8988T (cell line): Measurements from ENCODE around the gene HOXD8.

Source experiments
- DNase-seq: peaks from one replicate; pipeline ENCODE4 v3.0.0; 2011

HOXD8 gene

DNA sequence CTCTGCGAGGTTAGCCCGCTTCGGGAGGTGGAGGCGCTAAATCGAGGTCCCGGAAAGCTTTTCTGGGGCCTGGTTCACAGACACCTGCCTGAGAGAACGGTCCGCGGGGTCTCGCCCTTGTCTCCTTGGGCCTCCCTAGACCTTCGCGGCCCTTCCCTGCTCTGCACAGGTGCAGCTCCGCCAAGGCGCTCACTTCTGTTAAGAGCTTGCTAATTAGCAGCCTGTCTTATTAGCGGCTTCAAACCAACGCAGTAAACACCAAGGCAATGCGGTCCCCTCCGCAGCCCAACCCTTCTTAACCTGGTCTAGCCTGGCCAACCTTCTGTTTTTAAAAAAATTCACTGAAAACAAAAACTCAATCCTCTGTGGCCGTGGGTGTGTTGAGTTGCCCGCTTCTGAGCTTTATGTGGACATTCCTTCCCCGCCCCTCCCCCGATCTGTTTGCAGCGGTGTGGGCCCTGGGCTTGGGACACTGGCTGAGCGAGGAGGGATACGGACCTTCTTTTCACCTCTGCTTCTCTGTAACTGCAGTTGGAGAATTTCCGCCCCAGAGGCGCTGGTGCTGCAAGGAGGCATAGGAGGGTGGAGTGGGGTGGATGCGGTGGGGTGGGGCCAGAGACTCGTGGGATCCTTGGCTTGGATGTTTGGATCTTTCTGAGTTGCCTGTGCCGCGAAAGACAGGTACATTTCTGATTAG is 18.4 kb downstream of the HOXD8 start:
- DNase-seq: no peak

- DNase-seq: no peak
These were observed 19.4 kb downstream of the HOXD8 start for GRCh38 chr2:176148751-176149421.

DNA sequence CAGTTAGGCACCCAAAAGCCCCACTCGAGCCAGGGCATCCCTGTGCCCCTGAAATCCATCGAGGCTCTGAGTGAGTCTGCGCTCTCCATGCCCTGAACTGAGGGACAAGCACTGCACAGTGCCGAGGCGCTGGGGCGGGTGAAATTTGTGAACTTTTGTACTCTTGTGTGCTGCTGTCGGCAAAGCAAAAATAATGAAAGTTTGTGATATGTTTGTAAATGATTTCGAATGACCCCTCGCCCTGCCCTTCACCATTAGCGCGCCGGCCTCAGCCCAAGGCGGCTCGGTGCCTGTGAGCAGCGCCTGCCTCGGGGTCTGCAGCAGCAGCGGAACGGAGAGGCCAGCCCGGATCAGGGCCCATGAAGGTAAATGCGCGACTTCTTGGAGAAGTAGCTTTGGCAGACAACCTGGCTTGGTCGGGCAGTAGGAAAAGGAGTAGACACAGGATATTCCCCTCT is 20.0 kb downstream of the HOXD8 start:
- no peak for DNase-seq

DNA sequence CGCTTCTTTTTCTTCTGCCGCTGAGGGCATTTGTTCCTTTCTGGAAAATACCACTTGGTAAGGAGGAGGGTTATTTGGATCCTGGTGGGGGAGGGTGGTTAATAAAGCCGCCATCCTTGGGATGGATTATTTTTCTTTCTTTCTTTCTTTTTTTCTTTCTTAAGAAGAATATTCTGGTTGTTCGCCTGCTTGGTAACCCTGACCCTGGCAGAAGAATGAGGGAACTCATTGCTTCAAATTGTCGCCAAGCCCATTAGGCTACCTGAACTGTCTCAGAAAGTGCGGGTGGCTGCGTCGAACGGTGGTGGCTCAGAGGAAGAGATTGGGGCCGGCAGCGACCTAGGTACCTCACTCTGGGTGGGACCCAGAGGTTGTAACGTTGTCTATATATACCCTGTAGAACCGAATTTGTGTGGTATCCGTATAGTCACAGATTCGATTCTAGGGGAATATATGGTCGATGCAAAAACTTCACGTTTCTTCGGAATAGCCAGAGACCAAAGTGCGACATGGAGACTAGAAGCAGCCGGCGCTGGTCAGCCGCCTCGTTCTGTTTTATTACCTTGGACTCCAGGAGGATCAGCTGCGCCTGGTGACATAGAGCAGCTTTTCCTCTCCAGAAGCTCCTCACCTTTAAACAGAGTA is 20.6 kb downstream of the HOXD8 start:
- DNase-seq: no peak

- no peak for DNase-seq
These were observed 21.3 kb downstream of the HOXD8 start for GRCh38 chr2:176150584-176151441.

GRCh38 chr2:176151442-176152287 is 22.2 kb downstream of the HOXD8 start, which contains the start of gene HOXD4:
HOXD4 (plus strand) TSS chr2:176151550; CDS start chr2:176151634, 84 bp downstream.
- no peak for DNase-seq

- no peak for DNase-seq
These were observed 23.1 kb downstream of the HOXD8 start for GRCh38 chr2:176152350-176153181.

DNA sequence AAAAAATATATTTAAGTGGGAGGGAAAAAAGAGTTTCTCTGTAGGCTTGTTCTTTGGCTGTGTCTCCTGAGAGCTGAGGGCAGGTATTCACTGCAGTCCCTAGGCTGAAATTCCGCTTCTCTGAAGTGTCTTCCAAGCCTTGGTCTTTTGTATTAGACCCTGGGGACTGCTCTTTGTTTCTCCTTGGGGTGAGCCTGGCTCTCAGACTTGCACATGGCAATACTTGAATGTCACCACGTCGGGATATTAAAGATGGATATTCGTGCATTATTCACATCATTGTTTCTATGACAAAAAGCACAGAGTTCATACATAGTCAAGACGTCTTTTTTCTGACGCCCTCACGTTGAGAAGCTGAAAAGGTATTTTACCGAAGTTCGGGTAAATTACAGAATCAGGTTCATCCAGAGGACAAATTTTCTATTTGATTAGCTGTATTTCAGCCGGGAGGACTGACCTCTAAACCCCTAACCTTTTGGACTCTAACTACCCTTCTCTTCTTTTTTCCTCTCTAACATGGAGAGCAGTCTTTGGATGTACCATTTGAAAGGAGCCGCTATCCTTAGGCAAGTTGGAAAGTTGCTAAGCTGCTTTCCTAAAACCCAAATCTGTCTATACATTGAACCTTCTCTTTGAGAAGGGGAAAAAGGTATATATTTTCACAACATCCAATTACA is 25.2 kb downstream of the HOXD8 start:
- no peak for DNase-seq

DNA sequence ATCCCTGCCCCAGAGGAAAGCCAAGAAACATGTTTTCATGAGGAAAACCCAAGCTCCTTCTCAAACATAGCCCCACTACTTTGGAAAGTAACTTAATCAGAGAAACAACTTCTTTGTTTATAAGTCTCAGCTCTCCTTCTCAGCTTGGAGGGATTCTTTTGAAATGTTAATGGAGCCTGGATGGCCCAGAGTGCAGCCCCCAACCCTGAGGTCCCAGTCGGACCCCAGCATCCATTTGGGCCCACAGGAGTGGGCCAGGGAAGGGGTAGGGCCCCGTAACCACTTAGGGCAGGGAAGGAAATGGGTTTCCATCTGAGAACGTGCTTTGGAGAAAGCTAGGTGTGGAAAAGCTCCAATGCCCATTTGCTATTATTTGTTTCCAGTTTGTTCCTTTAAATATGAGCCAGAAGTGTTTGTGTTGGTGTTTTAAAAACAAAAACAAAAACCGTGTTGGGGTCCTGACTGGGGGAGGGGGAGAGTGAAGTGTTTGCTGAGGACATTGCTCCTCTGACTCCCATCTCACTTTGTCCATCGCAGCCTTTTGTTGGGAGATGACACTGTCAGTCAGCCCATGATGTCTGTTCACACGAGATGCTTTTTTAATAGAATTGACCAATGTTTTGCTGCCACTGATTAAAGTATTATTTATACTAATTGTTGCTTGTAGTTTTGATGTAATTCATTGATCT is 26.0 kb downstream of the HOXD8 start:
- DNase-seq: no peak

- DNase-seq: no peak
These were observed 26.8 kb downstream of the HOXD8 start for GRCh38 chr2:176156301-176156806.

- DNase-seq: no peak
These were observed 27.4 kb downstream of the HOXD8 start, which contains the start of gene HOXD3 for GRCh38 chr2:176156807-176157498. HOXD3 (plus strand) TSS chr2:176157307; CDS start chr2:176169115, 11,808 bp downstream.

- DNase-seq: no peak
These were observed 28.1 kb downstream of the HOXD8 start for GRCh38 chr2:176157499-176158185.

DNA sequence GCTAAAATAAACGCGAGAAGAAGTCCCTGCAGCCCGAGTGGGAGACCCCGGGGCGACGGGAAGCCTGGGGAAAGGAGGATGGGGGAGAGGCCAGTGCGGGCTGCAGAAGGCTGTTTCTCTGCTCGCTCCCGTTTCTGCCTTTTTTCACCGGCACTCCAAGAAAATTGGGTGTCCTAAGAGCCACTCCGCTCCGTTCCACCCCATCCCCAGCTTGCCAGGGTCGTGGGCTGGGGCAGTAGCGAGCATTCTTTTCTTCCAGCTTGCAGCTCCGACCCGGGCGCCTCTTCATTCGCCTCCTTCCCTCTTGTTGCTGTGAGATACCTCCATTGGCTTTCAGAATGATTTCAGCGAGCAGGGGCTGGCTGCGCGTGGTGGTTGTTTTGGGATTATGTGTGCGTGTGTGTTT is 28.7 kb downstream of the HOXD8 start:
- no peak for DNase-seq

DNA sequence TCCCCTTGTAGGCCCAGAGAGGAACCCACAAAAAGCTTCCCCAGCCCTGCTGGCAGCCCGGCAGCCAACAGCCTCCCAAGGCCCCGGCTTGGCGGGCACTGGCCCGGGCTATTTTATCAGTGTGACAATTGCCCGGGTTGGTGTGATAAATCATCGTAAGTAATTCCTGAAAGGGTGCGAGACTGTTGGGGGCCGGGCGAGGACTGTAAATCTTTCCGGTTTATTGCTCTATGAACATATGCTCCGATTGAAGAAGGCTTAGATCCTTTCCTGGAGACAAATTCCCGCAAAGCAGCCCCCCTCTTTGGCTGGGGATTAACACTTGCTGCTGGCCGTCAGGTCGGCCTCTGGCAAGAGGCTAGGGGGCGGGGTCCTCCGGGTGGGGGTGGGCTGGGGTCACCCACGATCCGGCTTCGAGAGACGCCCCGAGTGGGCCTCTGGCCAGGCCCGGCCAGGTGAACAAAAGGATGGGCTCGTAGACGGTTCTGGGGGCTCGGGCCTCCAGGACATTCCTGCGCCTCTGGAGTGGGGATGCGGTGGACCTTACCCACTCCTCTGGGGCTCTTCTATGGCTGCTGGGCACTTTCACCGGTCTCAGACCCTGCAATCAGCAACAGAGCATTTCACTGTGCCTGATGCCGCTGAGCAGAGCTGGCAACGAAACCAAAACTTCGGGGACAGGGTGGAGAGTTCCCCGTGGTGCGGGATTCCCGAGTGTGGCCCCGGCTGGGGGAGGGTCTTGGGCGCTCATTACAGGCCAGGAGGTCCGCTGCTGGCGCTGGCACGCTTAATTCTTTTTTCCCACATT is 29.6 kb downstream of the HOXD8 start:
- DNase-seq: no peak

GRCh38 chr2:176159663-176160250 is 30.3 kb downstream of the HOXD8 start:
- DNase-seq: no peak

DNA sequence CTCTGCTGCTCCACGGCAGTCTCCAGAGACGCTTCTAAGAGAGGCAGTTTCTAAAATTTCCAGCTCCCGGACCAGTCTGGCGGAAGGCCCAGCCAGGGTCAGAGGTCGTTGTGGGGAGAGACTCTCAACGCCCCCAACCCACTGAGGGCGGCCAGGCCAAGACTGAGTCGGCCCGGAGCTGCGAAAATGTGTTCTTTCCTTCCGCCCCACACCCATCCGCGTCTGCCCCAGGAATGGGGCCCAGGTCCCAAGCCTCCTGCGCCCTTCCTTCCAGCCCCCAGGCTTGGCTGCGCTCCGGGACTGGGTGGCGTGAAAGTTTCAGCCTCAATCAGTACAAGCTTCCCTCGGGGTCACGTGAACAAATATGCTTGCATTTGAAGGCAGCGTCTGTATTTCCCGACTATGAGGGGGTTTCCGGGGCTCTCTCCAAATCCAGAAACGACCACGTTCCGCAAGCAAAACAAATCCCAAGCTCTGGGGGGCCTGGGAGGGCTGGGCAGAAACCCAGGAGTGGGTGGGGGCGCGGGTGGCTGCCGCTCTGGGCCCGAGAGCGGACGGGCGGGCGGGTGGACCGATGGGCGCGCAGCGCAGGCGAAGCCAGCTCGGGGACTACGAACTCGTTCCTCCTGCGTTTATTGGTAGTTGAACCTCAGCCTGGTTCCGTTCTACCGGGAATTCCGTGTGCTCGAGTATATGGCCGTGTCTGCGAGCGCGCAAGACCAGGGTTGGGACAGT is 30.9 kb downstream of the HOXD8 start:
- DNase-seq: no peak
